ENCODE results near the gene C10orf71. TPM values are rescaled to one million over a fixed set of nuclear protein-coding genes. Genes with fewer than 3 reads are reported as not detected.

C10orf71 gene
- total RNA-seq, 1 donor, result not detected

- no peak overlapping the region for H3K4me3 ChIP-seq (ENCODE audit: low read depth, low read length)
- TF ChIP-seq, protein P1, sequence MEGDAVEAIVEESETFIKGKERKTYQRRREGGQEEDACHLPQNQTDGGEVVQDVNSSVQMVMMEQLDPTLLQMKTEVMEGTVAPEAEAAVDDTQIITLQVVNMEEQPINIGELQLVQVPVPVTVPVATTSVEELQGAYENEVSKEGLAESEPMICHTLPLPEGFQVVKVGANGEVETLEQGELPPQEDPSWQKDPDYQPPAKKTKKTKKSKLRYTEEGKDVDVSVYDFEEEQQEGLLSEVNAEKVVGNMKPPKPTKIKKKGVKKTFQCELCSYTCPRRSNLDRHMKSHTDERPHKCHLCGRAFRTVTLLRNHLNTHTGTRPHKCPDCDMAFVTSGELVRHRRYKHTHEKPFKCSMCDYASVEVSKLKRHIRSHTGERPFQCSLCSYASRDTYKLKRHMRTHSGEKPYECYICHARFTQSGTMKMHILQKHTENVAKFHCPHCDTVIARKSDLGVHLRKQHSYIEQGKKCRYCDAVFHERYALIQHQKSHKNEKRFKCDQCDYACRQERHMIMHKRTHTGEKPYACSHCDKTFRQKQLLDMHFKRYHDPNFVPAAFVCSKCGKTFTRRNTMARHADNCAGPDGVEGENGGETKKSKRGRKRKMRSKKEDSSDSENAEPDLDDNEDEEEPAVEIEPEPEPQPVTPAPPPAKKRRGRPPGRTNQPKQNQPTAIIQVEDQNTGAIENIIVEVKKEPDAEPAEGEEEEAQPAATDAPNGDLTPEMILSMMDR (IDR thresholded peaks at IDR 0.05; ENCODE audit: insufficient read depth, low read length), result no peak
- no peak for DNase-seq (ENCODE audit: low read depth)
Observed at GRCh38 chr10:49374740-49375139, 75.8 kb downstream of the C10orf71 start.

DNA sequence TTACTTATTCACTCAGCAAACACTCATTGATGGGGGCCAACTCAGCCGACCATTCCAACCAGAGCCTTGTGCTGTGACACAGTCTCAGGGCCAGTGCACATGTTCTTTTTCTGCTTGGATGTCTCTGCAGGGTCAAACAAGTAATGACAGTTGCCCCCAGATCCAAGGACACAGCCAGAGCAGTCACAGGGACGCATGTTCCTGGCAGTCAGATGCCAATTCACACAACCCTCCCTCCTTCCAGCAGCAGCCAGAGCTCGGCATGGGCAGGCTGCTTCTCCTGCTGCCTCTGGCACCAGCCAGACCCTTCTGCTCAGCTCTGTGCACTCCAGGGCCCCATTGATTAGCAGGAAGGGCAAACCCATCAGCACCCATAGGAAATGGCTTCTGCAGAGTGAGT is 76.6 kb downstream of the C10orf71 start:
- TF ChIP-seq, protein P1 (IDR thresholded peaks at IDR 0.05; ENCODE audit: insufficient read depth, low read length), result no peak
- no peak for DNase-seq (ENCODE audit: low read depth)

More for the DNA sequence above, 76.6 kb downstream of the C10orf71 start:
- no peak overlapping the region for H3K4me3 ChIP-seq (ENCODE audit: low read depth, low read length)

Other genes starting within 250 kb of the C10orf71 start
- gene VSTM4, start 183.6 kb upstream of the C10orf71 start, total RNA-seq (ENCODE audit: low replicate concordance), result 4.7 and 6.5 TPM in 2 replicates
- gene FAM170B, start 165.1 kb upstream of the C10orf71 start, total RNA-seq (ENCODE audit: low replicate concordance), result not detected in 2 replicates
- gene TMEM273, start 110.8 kb upstream of the C10orf71 start, total RNA-seq (ENCODE audit: low replicate concordance), result 0.57 TPM in 1 of 2 replicates, not detected in the other
- not detected in 2 replicates for gene DRGX, start 96.9 kb downstream of the C10orf71 start, total RNA-seq (ENCODE audit: low replicate concordance)
- 51.1 and 79.7 TPM in 2 replicates for gene ERCC6, start 240.0 kb downstream of the C10orf71 start, total RNA-seq (ENCODE audit: low replicate concordance)

Measured in fibroblast of the aortic adventitia (primary cell).